ENCODE results near the gene RALGAPA2.

DNA sequence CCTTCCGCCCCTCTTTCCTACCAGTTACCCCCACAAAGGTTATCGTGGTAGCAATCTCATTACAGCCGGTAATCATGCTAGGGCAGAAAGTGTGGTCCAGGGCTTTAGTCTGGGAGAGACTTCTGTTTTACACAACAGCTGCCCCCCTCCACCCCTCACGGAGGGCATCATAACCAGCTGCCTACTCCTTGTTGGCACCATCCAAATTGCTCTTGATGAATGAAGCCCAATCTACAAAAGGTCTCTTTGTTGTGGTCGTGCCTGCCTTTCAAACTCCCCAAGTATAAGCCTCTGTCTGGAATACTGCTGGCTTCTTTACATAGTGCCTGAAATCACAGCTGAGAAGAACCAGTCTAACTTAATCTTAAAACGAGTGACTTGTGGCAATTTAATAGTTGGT, 186.7 kb downstream of the RALGAPA2 start:
- TF ChIP-seq, protein P1, sequence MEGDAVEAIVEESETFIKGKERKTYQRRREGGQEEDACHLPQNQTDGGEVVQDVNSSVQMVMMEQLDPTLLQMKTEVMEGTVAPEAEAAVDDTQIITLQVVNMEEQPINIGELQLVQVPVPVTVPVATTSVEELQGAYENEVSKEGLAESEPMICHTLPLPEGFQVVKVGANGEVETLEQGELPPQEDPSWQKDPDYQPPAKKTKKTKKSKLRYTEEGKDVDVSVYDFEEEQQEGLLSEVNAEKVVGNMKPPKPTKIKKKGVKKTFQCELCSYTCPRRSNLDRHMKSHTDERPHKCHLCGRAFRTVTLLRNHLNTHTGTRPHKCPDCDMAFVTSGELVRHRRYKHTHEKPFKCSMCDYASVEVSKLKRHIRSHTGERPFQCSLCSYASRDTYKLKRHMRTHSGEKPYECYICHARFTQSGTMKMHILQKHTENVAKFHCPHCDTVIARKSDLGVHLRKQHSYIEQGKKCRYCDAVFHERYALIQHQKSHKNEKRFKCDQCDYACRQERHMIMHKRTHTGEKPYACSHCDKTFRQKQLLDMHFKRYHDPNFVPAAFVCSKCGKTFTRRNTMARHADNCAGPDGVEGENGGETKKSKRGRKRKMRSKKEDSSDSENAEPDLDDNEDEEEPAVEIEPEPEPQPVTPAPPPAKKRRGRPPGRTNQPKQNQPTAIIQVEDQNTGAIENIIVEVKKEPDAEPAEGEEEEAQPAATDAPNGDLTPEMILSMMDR (IDR thresholded peaks at IDR 0.05 in 8 of 11, conservative IDR thresholded peaks at IDR 0.05 in 3 of 11), result no peak
- TF ChIP-seq POLR2AphosphoS5 (IDR thresholded peaks at IDR 0.05) (no peak), POLR2A (IDR thresholded peaks at IDR 0.05) (no peak)

Data from spleen (tissue), 7 donors.